Liver (tissue), 9 donors: ENCODE results near the gene PARK7. TPM values are rescaled to one million over a fixed set of nuclear protein-coding genes. Genes with fewer than 3 reads are reported as not detected.

Source experiments
- DNase-seq: peaks from one replicate; pipeline ENCODE4 v3.0.0-alpha.2; 2017; ENCODE audit warnings: low spot score
- H3K27ac ChIP-seq, 2 donors: one replicate each; pipeline ENCODE4 v1.7.0; 2013; ENCODE audit warnings: inconsistent platforms in 2 of 2, low read length in 2 of 2, control low read depth in 1 of 2, low read depth in 1 of 2, mild to moderate bottlenecking in 1 of 2
- H3K27me3 ChIP-seq, 4 donors: one replicate each; pipeline versions ENCODE4 v1.6.1 to v1.7.0; 2013; ENCODE audit warnings: low read length in 3 of 4, inconsistent platforms in 1 of 4, mild to moderate bottlenecking in 1 of 4, moderate library complexity in 1 of 4; ENCODE audit not compliant: control insufficient read depth in 4 of 4, insufficient read depth in 4 of 4
- H3K36me3 ChIP-seq, 4 donors: one replicate each; pipeline versions ENCODE4 v1.6.1 to v1.7.0; 2013; ENCODE audit warnings: low read length in 3 of 4, mild to moderate bottlenecking in 3 of 4, low read depth in 1 of 4, moderate library complexity in 1 of 4; ENCODE audit not compliant: control insufficient read depth in 4 of 4, insufficient read depth in 3 of 4
- H3K4me1 ChIP-seq, 4 donors: one replicate each; pipeline versions ENCODE4 v1.6.1 to v1.7.0; 2013; ENCODE audit warnings: low read length in 3 of 4, mild to moderate bottlenecking in 3 of 4, moderate library complexity in 1 of 4; ENCODE audit not compliant: control insufficient read depth in 4 of 4, insufficient read depth in 4 of 4
- H3K4me3 ChIP-seq, 3 donors: one replicate each; pipeline versions ENCODE4 v1.6.1 to v1.7.0; 2013; ENCODE audit warnings: low read length in 3 of 3, control low read depth in 1 of 3, low read depth in 1 of 3, mild to moderate bottlenecking in 1 of 3
- H3K9ac ChIP-seq, 2 donors: one replicate each; pipeline ENCODE4 v1.7.0; 2013; ENCODE audit warnings: low read length in 2 of 2, mild to moderate bottlenecking in 2 of 2, moderate library complexity in 2 of 2, control low read depth in 1 of 2, low read depth in 1 of 2
- H3K9me3 ChIP-seq, 4 donors: one replicate each; pipeline versions ENCODE4 v1.6.1 to v1.7.0; 2013; ENCODE audit warnings: low read length in 3 of 4; ENCODE audit not compliant: control insufficient read depth in 4 of 4
- EGR1 ChIP-seq, 2 donors: IDR thresholded peaks; 2 replicates each; pipeline ENCODE4 v1.6.1; 2016 to 2018; ENCODE audit warnings: antibody characterized with exemption in 2 of 2, low read depth in 2 of 2
- FOXA1 ChIP-seq: IDR thresholded peaks from 2 replicates; pipeline ENCODE4 v1.6.1; 2016; ENCODE audit warnings: antibody characterized with exemption
- FOXA2 ChIP-seq: IDR thresholded peaks from 2 replicates; pipeline ENCODE4 v1.6.1; 2016; ENCODE audit warnings: antibody characterized with exemption
- GABPA ChIP-seq, 2 donors: IDR thresholded peaks in 1 of 2; conservative IDR thresholded peaks in 1 of 2; 2 replicates each; pipeline ENCODE4 v1.6.1; 2016; ENCODE audit warnings: antibody characterized with exemption in 2 of 2, mild to moderate bottlenecking in 1 of 2, moderate library complexity in 1 of 2
- HNF4A ChIP-seq, 2 donors: conservative IDR thresholded peaks; 2 replicates each; pipeline ENCODE4 v1.6.1; 2016; ENCODE audit warnings: antibody characterized with exemption in 2 of 2, mild to moderate bottlenecking in 2 of 2
- HNF4G ChIP-seq: IDR thresholded peaks from 2 replicates; pipeline ENCODE4 v1.6.1; 2016; ENCODE audit warnings: antibody characterized with exemption
- JUND ChIP-seq, 2 donors: IDR thresholded peaks; 2 replicates each; pipeline ENCODE4 v1.6.1; 2016; ENCODE audit warnings: antibody characterized with exemption in 2 of 2
- NR2F2 ChIP-seq: IDR thresholded peaks from 2 replicates; pipeline ENCODE4 v1.6.1; 2016; ENCODE audit warnings: antibody characterized with exemption
- RAD21 ChIP-seq, 2 donors: IDR thresholded peaks; 2 replicates each; pipeline ENCODE4 v1.6.1; 2016; ENCODE audit warnings: antibody characterized with exemption in 2 of 2, mild to moderate bottlenecking in 2 of 2
- RXRA ChIP-seq, 2 donors: IDR thresholded peaks; 2 replicates each; pipeline ENCODE4 v1.6.1; 2017 to 2018; ENCODE audit warnings: antibody characterized with exemption in 2 of 2, mild to moderate bottlenecking in 1 of 2
- SP1 ChIP-seq: IDR thresholded peaks from 2 replicates; pipeline ENCODE4 v1.6.1; 2018; ENCODE audit warnings: antibody characterized with exemption, mild to moderate bottlenecking
- TAF1 ChIP-seq: conservative IDR thresholded peaks from 2 replicates; pipeline ENCODE4 v1.6.1; 2016; ENCODE audit warnings: antibody characterized with exemption, mild to moderate bottlenecking
- YY1 ChIP-seq: IDR thresholded peaks from 2 replicates; pipeline ENCODE4 v1.6.1; 2016; ENCODE audit warnings: antibody characterized with exemption, mild to moderate bottlenecking
- WGBS: extraction: QIAGEN DNeasy Blood & Tissue Kit; methylation state at CpG from one replicate; pipeline ENCODE4 v1.1.7; 2013; 5-methylcytosine and 5-hydroxymethylcytosine counted together
- polyA plus RNA-seq, 2 donors: library from polyadenylated mRNA; stranded (reverse) in 1 of 2; unstranded in 1 of 2; fragments of 200-250 nt in 1 of 2; fragments of >200 nt in 1 of 2; fragmentation: Nextera tagmentation in 1 of 2; extraction: Ambion mirVana in 1 of 2; gene quantifications; one replicate each; pipeline versions ENCODE4 v1.2.1 to v1.2.3, GENCODE V29; 2013 to 2015
- total RNA-seq, 2 donors: library from RNA; depleted of rRNA; stranded (reverse); fragments of >200 nt; gene quantifications; one replicate each; pipeline ENCODE4 v1.2.3, GENCODE V29; 2014
- TF ChIP-seq, protein P1 (sequence below): IDR thresholded peaks from 2 replicates; pipeline ENCODE4 v1.6.1; 2016; ENCODE audit warnings: antibody characterized with exemption
- TF ChIP-seq, protein P2 (sequence below): IDR thresholded peaks from 2 replicates; pipeline ENCODE4 v1.6.1; 2016; ENCODE audit warnings: antibody characterized with exemption
- TF ChIP-seq, protein P3 (sequence below): IDR thresholded peaks from 2 replicates; pipeline ENCODE4 v1.6.1; 2016; ENCODE audit warnings: antibody characterized with exemption, mild to moderate bottlenecking
- TF ChIP-seq, protein P4 (sequence below): fragments of 150-350 bp; IDR thresholded peaks from 2 replicates; pipeline ENCODE4 v1.5.1; 2017; ENCODE audit warnings: improper control_type of control experiment, low read depth, low read length; ENCODE audit not compliant: missing input control
- TF ChIP-seq, protein P5 (sequence below): IDR thresholded peaks from 2 replicates; pipeline ENCODE4 v1.6.1; 2016; ENCODE audit warnings: antibody characterized with exemption
- donor health status: healthy.
- donor health status: healthy.
- donor health status: healthy.
- donor health status: healthy.
- donor health status: healthy.

Gene PARK7
- total and polyA plus RNA-seq, 4 donors: 107 to 297 (median 181) TPM

DNA sequence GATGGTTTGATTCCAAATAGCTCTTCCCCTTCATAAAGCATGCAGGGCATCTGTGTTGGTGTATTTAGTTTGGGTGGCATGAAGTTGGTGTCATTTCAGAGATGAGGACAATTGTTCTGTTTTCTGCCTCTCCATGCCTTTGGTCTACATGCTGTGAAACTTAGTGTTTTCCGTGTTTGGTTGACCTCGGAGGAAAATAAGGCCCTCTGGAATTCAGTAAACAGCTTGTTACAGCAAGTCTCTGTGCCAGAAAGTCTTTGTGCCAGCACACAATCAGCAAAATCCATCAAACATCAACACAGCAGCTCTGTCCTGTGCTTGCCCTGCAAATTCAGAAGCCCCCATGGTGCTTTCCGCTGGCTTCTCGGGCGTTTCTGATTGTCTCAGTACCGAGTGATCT is 9.5 kb downstream of the PARK7 start:
- 42% methylated on average over 6 of the region's 6 CpGs for WGBS
- H3K27ac ChIP-seq: no peak overlapping the region
- no peak overlapping the region for H3K9ac ChIP-seq
- H3K4me1 ChIP-seq: peaks cover 0 to 37% (median 34%) of the 10 kb centered on the region in 4 donors
- peaks cover 15 to 39% (median 31%) of the 10 kb centered on the region in 4 donors for H3K36me3 ChIP-seq
- H3K4me3 ChIP-seq: no peak overlapping the region
- no peaks in the 10 kb centered on the region for H3K27me3 ChIP-seq
- no peak for TF ChIP-seq EGR1 (IDR thresholded peaks at IDR 0.05; ENCODE audit: low read depth in 2 of 2)
- TF ChIP-seq, protein P1, sequence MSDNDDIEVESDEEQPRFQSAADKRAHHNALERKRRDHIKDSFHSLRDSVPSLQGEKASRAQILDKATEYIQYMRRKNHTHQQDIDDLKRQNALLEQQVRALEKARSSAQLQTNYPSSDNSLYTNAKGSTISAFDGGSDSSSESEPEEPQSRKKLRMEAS: no peak
- TF ChIP-seq, protein P2, sequence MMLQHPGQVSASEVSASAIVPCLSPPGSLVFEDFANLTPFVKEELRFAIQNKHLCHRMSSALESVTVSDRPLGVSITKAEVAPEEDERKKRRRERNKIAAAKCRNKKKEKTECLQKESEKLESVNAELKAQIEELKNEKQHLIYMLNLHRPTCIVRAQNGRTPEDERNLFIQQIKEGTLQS: no peak
- no peak for TF ChIP-seq FOXA1
- no peak for TF ChIP-seq SP1
- TF ChIP-seq HNF4A (conservative IDR thresholded peaks at IDR 0.05): no peak
- no peak for TF ChIP-seq YY1
- no peak for TF ChIP-seq GABPA (IDR thresholded peaks at IDR 0.05 in 1 of 2, conservative IDR thresholded peaks at IDR 0.05 in 1 of 2)
- TF ChIP-seq, protein P3, sequence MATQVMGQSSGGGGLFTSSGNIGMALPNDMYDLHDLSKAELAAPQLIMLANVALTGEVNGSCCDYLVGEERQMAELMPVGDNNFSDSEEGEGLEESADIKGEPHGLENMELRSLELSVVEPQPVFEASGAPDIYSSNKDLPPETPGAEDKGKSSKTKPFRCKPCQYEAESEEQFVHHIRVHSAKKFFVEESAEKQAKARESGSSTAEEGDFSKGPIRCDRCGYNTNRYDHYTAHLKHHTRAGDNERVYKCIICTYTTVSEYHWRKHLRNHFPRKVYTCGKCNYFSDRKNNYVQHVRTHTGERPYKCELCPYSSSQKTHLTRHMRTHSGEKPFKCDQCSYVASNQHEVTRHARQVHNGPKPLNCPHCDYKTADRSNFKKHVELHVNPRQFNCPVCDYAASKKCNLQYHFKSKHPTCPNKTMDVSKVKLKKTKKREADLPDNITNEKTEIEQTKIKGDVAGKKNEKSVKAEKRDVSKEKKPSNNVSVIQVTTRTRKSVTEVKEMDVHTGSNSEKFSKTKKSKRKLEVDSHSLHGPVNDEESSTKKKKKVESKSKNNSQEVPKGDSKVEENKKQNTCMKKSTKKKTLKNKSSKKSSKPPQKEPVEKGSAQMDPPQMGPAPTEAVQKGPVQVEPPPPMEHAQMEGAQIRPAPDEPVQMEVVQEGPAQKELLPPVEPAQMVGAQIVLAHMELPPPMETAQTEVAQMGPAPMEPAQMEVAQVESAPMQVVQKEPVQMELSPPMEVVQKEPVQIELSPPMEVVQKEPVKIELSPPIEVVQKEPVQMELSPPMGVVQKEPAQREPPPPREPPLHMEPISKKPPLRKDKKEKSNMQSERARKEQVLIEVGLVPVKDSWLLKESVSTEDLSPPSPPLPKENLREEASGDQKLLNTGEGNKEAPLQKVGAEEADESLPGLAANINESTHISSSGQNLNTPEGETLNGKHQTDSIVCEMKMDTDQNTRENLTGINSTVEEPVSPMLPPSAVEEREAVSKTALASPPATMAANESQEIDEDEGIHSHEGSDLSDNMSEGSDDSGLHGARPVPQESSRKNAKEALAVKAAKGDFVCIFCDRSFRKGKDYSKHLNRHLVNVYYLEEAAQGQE: no peak
- TF ChIP-seq, protein P4, sequence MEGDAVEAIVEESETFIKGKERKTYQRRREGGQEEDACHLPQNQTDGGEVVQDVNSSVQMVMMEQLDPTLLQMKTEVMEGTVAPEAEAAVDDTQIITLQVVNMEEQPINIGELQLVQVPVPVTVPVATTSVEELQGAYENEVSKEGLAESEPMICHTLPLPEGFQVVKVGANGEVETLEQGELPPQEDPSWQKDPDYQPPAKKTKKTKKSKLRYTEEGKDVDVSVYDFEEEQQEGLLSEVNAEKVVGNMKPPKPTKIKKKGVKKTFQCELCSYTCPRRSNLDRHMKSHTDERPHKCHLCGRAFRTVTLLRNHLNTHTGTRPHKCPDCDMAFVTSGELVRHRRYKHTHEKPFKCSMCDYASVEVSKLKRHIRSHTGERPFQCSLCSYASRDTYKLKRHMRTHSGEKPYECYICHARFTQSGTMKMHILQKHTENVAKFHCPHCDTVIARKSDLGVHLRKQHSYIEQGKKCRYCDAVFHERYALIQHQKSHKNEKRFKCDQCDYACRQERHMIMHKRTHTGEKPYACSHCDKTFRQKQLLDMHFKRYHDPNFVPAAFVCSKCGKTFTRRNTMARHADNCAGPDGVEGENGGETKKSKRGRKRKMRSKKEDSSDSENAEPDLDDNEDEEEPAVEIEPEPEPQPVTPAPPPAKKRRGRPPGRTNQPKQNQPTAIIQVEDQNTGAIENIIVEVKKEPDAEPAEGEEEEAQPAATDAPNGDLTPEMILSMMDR: no peak
- no peak for TF ChIP-seq NR2F2
- TF ChIP-seq, protein P5, sequence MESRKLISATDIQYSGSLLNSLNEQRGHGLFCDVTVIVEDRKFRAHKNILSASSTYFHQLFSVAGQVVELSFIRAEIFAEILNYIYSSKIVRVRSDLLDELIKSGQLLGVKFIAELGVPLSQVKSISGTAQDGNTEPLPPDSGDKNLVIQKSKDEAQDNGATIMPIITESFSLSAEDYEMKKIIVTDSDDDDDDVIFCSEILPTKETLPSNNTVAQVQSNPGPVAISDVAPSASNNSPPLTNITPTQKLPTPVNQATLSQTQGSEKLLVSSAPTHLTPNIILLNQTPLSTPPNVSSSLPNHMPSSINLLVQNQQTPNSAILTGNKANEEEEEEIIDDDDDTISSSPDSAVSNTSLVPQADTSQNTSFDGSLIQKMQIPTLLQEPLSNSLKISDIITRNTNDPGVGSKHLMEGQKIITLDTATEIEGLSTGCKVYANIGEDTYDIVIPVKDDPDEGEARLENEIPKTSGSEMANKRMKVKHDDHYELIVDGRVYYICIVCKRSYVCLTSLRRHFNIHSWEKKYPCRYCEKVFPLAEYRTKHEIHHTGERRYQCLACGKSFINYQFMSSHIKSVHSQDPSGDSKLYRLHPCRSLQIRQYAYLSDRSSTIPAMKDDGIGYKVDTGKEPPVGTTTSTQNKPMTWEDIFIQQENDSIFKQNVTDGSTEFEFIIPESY: no peak
- TF ChIP-seq HNF4G: no peak
- no peak for TF ChIP-seq RXRA (IDR thresholded peaks at IDR 0.05)
- TF ChIP-seq FOXA2: no peak
- TF ChIP-seq TAF1: no peak
- no peak for TF ChIP-seq RAD21 (IDR thresholded peaks at IDR 0.05)
- TF ChIP-seq JUND (IDR thresholded peaks at IDR 0.05): no peak
- H3K9me3 ChIP-seq: no peaks in the 10 kb centered on the region
- no peak for DNase-seq
